CD8-positive, alpha-beta memory T cell (primary cell): ENCODE results near the gene QRICH2. TPM values are rescaled to one million over a fixed set of nuclear protein-coding genes. Genes with fewer than 3 reads are reported as not detected.
"Not testable (repeated sequence)": the region's sequence is repeated elsewhere in the genome, so short reads cannot be mapped to it uniquely, and the experiment has no call there.

Source experiments
- CTCF ChIA-PET: fragments of 350-600 bp; sonication (Branson Sonifier 250); formaldehyde crosslinking; loops from one replicate; lab custom pipeline; 2021; ENCODE audit warnings: antibody characterized with exemption; lab: Charles Lee
- POLR2A ChIA-PET: fragments of 350-600 bp; sonication (Branson Sonifier 250); formaldehyde crosslinking; loops from one replicate; lab custom pipeline; 2021; ENCODE audit warnings: antibody characterized with exemption; lab: Charles Lee
- DNase-seq, 5 donors: peaks; one replicate each; pipeline versions ENCODE4 v3.0.0 to v3.0.0-alpha.2; 2020 to 2022; ENCODE audit warnings: mixed read lengths in 1 of 5
- H3K27ac ChIP-seq: one replicate; pipeline ENCODE4 v1.7.0; 2013; ENCODE audit warnings: low read depth, mild to moderate bottlenecking, low read length, moderate library complexity
- H3K27me3 ChIP-seq: 2 replicates; pipeline ENCODE4 v1.7.0; 2013; ENCODE audit warnings: low read length, mild to moderate bottlenecking; ENCODE audit not compliant: insufficient read depth, poor library complexity, severe bottlenecking
- H3K36me3 ChIP-seq: 2 replicates; pipeline ENCODE4 v1.7.0; 2013; ENCODE audit warnings: mild to moderate bottlenecking, low read length, moderate library complexity; ENCODE audit not compliant: insufficient read depth
- H3K4me1 ChIP-seq: 2 replicates; pipeline ENCODE4 v1.7.0; 2013; ENCODE audit warnings: mild to moderate bottlenecking, low read length, moderate library complexity; ENCODE audit not compliant: insufficient read depth
- H3K4me3 ChIP-seq: 2 replicates; pipeline ENCODE4 v1.7.0; 2013; ENCODE audit warnings: mild to moderate bottlenecking, low read length
- H3K9me3 ChIP-seq: 2 replicates; pipeline ENCODE4 v1.7.0; 2013; ENCODE audit warnings: mild to moderate bottlenecking, low read length
- H3K27ac Mint-ChIP-seq, 8 donors: one replicate each; pipeline ENCODE4 v1.8.0; 2020 to 2021; ENCODE audit warnings: mixed read lengths in 8 of 8, mild to moderate bottlenecking in 6 of 8, inconsistent platforms in 3 of 8, moderate library complexity in 3 of 8
- H3K27me3 Mint-ChIP-seq, 2 donors: one replicate each; pipeline ENCODE4 v1.8.0; 2020 to 2021; ENCODE audit warnings: mixed read lengths in 2 of 2, mild to moderate bottlenecking in 1 of 2, moderate library complexity in 1 of 2
- H3K36me3 Mint-ChIP-seq, 3 donors: one replicate each; pipeline ENCODE4 v1.8.0; 2020 to 2021; ENCODE audit warnings: mixed read lengths in 3 of 3, inconsistent platforms in 1 of 3, mild to moderate bottlenecking in 1 of 3
- H3K4me1 Mint-ChIP-seq, 3 donors: one replicate each; pipeline ENCODE4 v1.8.0; 2020 to 2021; ENCODE audit warnings: mixed read lengths in 3 of 3, inconsistent platforms in 1 of 3, mild to moderate bottlenecking in 1 of 3
- H3K4me3 Mint-ChIP-seq, 7 donors: one replicate each; pipeline ENCODE4 v1.8.0; 2020 to 2021; ENCODE audit warnings: mixed read lengths in 7 of 7, mild to moderate bottlenecking in 6 of 7, moderate library complexity in 4 of 7, inconsistent platforms in 2 of 7
- H3K9me3 Mint-ChIP-seq, 5 donors: one replicate each; pipeline ENCODE4 v1.8.0; 2020 to 2022; ENCODE audit warnings: mixed read lengths in 5 of 5, mild to moderate bottlenecking in 3 of 5, moderate library complexity in 2 of 5, inconsistent platforms in 1 of 5
- polyA plus RNA-seq: library from polyadenylated mRNA; unstranded; fragments of 300-500 nt; fragmentation: Illumina TruSeq; gene quantifications from one replicate; pipeline ENCODE4 v1.2.3, GENCODE V29; 2021
- total RNA-seq, 2 experiments: library from RNA; stranded (reverse); gene quantifications; one replicate each; pipeline ENCODE4 v1.2.3, GENCODE V29; 2021

QRICH2 gene
- total and polyA plus RNA-seq, 3 experiments from 2014 or later = 0.22 to 2.5 (median 2.4) TPM

DNA sequence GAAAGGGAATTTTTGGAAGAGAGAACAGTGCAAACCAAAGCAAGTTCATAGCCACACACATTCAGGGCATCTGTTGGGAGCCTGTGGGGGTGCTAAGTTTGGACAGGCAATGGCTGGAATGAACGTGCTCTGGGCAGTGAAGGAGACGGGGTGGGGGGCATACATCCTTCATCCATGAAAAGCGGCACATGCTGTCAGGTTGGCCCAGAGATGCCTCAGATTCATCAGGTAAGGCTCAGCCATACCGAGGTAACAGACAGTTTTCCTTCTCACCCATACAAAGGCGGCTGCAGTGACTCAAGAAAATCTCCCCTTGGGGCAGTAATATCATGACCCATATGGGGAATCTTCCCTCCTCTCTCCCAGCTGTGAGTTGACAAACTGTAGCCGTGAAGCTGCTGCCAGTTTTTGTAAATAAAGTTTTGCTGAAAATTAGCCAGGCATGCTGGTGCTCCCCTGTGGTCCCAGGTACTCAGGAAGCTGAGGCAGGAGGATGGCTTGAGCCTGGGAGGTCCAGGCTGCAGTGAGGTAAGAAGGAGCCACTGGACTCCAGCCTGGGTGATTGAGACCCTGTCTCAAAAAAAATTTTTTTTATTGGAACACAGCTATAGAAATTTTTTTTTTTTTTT lies 52.2 kb downstream of the QRICH2 start:
- H3K27ac ChIP-seq = no peak overlapping the region
- peaks cover 0 to 2% (median 0%) of the 10 kb centered on the region in 5 donors for H3K9me3 Mint-ChIP-seq
- peaks cover 39 to 49% (median 44%) of the 10 kb centered on the region in 3 donors for H3K4me1 Mint-ChIP-seq
- peaks cover 52% of the 10 kb centered on the region for H3K4me1 ChIP-seq
- H3K27me3 Mint-ChIP-seq = peaks cover 0 to 3% of the 10 kb centered on the region in 2 donors
- ChIA-PET CTCF (interaction anchor here (0.6 to 3.1 kb wide), 12 partner anchors 7 to 130 kb away, joined by 3 to 11 read pairs (median 5); no protein-coding TSS in a partner anchor), POLR2A (interaction anchor here (0.9 to 2.3 kb wide), 8 partner anchors 10 to 113 kb away, joined by 3 to 34 read pairs (median 4); partner anchors contain the start of genes RNF157 and UBALD2)
- H3K27me3 ChIP-seq = no peaks in the 10 kb centered on the region
- H3K36me3 ChIP-seq = no peaks in the 10 kb centered on the region
- H3K4me3 ChIP-seq = no peak overlapping the region
- peak overlapping the region; percentile 24 to 95 (median 88) for H3K27ac Mint-ChIP-seq
- no peaks in the 10 kb centered on the region for H3K9me3 ChIP-seq
- H3K4me3 Mint-ChIP-seq = peak overlapping the region in 6 of 7 donors; percentile 26 to 88 (median 67)
- no peak for DNase-seq
- peaks cover 0 to 3% (median 1%) of the 10 kb centered on the region in 3 donors for H3K36me3 Mint-ChIP-seq

DNA sequence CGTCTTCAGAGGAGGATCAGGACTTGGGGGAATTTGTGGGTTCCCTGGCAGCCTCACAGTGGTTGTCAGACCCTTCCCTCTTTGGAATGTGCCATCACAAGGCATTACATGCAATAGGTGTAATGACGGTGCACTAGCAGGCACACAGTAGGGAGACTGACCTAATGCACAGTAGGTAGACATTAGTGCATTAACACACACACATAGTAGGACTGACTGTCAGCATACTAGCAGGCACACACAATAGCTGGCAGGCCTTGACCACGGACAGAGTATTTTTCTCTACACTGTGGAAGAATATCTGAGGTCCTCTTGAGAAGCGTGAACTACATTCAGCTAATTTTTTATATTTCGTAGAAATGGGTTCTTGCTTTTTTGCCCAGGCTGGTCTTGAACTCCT lies 53.8 kb downstream of the QRICH2 start:
- H3K36me3 Mint-ChIP-seq = peaks cover 0 to 3% (median 1%) of the 10 kb centered on the region in 3 donors
- ChIA-PET CTCF (interaction anchor here (0.9 to 3.1 kb wide), 5 partner anchors 8 to 75 kb away, joined by 3 to 9 read pairs (median 3); no protein-coding TSS in a partner anchor), POLR2A (interaction anchor here (1.0 to 1.4 kb wide), 2 partner anchors 13 kb away, joined by 3 read pairs; no protein-coding TSS in a partner anchor)
- H3K27me3 Mint-ChIP-seq = peaks cover 0 to 3% of the 10 kb centered on the region in 2 donors
- Histone ChIP-seq H3K4me1 (peaks cover 52% of the 10 kb centered on the region), H3K27me3 (no peaks in the 10 kb centered on the region), H3K36me3 (no peaks in the 10 kb centered on the region), H3K4me3 (no peak overlapping the region), H3K27ac (no peak overlapping the region), H3K9me3 (no peaks in the 10 kb centered on the region)
- peaks cover 0 to 2% (median 0%) of the 10 kb centered on the region in 5 donors for H3K9me3 Mint-ChIP-seq
- peak overlapping the region in 5 of 8 donors; percentile 40 to 76 (median 51) for H3K27ac Mint-ChIP-seq
- peak overlapping the region in 2 of 7 donors; percentile 17 to 22 for H3K4me3 Mint-ChIP-seq
- no peak for DNase-seq
- H3K4me1 Mint-ChIP-seq = peaks cover 38 to 51% (median 42%) of the 10 kb centered on the region in 3 donors

DNA sequence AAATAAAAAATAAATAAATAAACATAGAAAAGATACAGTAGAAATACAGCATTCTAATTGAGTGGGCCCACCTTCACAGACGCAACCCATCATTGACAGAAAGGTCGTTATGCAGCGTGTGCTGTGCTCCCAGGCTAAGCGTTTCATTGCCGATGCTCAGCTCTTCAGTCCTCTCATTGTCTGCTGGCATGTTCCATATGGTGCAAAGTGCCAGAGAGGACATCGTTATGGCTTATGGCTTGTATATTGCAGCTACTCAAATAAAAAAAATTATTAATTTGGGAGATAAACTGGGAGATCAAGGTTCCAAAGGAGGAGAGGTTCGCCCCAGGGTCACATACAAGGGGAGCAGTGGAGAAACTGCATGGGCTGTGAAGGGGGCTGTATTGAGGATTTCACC lies 54.2 kb downstream of the QRICH2 start:
- POLR2A ChIA-PET = interaction anchor here (1.0 to 1.4 kb wide), 2 partner anchors 13 kb away, joined by 3 read pairs; no protein-coding TSS in a partner anchor
- CTCF ChIA-PET = interaction anchor here (1.6 to 1.9 kb wide), 2 partner anchors 9 to 74 kb away, joined by 3 to 6 read pairs; no protein-coding TSS in a partner anchor
- H3K27me3 Mint-ChIP-seq = peaks cover 0 to 3% of the 10 kb centered on the region in 2 donors
- peaks cover 38 to 51% (median 42%) of the 10 kb centered on the region in 3 donors for H3K4me1 Mint-ChIP-seq
- peak overlapping the region in 1 of 7 donors; percentile 44 for H3K4me3 Mint-ChIP-seq
- peaks cover 0 to 3% (median 1%) of the 10 kb centered on the region in 3 donors for H3K36me3 Mint-ChIP-seq
- H3K27ac Mint-ChIP-seq = peak overlapping the region in 4 of 8 donors; percentile 40 to 70 (median 48)
- no peaks in the 10 kb centered on the region for H3K27me3 ChIP-seq
- H3K36me3 ChIP-seq = no peaks in the 10 kb centered on the region
- peaks cover 0 to 2% (median 0%) of the 10 kb centered on the region in 5 donors for H3K9me3 Mint-ChIP-seq
- H3K27ac ChIP-seq = no peak overlapping the region
- no peak overlapping the region for H3K4me3 ChIP-seq
- peaks cover 52% of the 10 kb centered on the region for H3K4me1 ChIP-seq
- H3K9me3 ChIP-seq = no peaks in the 10 kb centered on the region
- DNase-seq = no peak

DNA sequence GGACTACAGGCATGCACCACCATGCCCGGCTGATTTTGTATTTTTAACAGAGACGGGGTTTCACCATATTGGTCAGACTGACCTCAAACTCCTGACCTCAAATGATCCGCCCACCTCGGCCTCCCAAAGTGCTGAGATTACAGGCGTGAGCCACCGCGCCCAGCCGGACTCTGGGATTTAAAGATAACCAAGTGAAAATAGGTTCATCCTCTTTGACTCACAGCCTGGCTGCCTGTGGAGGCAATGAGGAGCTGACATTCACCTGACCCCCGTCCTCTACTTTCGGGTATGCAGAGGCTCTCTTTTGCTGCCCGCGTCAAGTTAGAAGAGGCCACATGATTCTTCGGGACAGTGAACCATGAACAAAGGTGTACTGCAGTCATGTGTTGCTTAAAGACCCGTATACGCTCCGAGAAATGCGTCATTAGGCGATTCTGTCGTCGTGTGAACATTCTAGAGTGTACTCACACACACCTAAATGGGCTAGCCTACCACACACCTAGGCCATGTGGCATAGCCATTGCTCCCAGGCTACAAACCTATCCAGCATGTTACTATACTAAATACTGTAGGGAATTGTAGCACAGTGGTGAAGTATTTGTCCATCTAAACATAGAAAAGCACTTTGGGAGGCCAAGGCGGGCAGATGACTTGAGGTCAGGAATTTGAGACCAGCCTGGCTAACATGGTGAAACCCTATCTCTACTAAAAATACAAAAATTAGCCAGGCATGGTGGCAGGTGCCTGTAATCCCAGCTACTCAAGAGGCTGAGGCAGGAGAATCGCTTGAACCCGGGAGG lies 54.9 kb downstream of the QRICH2 start:
- Histone ChIP-seq H3K4me3 (peak overlapping the region; percentile 42), H3K27ac (peak overlapping the region; percentile 51), H3K4me1 (peaks cover 52% of the 10 kb centered on the region)
- ChIA-PET POLR2A (interaction anchor here (1.4 to 1.5 kb wide), 2 partner anchors 12 to 13 kb away, joined by 3 to 5 read pairs; no protein-coding TSS in a partner anchor), CTCF (interaction anchor here (1.6 kb wide), 1 partner anchor 74 kb away, joined by 3 read pairs; no protein-coding TSS in a partner anchor)
- H3K27me3 ChIP-seq, H3K27me3 Mint-ChIP-seq, H3K9me3 Mint-ChIP-seq, H3K36me3 ChIP-seq, DNase-seq, H3K9me3 ChIP-seq, H3K36me3 Mint-ChIP-seq: not testable (repeated sequence)
- Mint-ChIP-seq H3K27ac (peak overlapping the region; percentile 89 to 97 (median 94)), H3K4me1 (peaks cover 41 to 56% (median 46%) of the 10 kb centered on the region in 3 donors), H3K4me3 (peak overlapping the region; percentile 12 to 87 (median 77))

DNA sequence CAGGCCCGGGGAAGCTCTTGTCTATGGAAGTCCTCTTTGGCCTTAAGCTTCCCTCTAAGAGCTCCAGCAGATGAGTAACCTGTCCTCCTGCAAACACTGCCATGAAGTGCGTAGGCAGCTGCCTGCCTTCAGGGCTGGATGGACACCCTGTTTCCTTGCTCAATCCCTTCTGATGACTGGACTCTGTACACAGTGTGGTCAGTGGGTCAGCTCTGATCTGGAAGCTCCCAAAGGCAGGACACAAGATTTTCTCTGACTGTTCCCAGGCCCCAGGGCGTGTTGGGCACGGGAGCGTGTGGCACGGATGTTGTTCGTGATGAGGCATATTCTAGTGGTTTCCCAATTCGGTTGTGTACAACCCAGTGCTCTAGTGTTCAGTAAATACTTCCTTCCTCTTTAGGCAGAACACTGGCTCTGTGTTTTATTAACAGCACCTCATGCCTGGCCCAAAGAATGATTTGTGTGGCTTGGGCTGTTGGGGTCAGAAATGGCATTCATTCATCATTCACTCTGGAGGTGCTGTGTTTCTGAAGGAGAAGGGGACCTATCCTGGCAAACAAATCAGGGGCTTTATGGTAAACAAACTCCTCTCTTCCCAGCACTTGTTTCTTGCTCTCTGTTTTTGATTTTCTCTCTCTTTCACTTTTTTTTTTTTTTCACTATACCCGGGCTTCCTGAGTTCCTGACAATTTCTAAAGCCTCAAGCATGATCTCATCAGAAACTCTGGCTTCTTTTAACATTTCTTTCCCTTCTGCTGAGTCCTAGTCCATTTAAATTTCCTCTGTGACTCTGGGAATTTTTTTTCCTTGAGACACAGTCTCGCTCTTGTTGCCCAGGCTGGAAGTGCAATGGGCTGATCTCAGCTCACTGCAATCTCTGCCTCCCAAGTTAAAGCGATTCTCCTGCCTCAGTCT lies 55.8 kb downstream of the QRICH2 start:
- Mint-ChIP-seq H3K27ac (peak overlapping the region; percentile 89 to 97 (median 94)), H3K36me3 (peaks cover 0 to 3% (median 1%) of the 10 kb centered on the region in 3 donors), H3K9me3 (peaks cover 0 to 2% (median 0%) of the 10 kb centered on the region in 5 donors), H3K4me1 (peaks cover 42 to 61% (median 51%) of the 10 kb centered on the region in 3 donors), H3K27me3 (peaks cover 0 to 3% of the 10 kb centered on the region in 2 donors), H3K4me3 (peak overlapping the region; percentile 12 to 87 (median 77))
- peak in 1 of 5 donors; percentile 54 for DNase-seq
- CTCF ChIA-PET = interaction anchor here (0.6 to 1.9 kb wide), 4 partner anchors 12 to 72 kb away, joined by 3 to 7 read pairs (median 5); no protein-coding TSS in a partner anchor
- peak overlapping the region; percentile 42 for H3K4me3 ChIP-seq
- H3K4me1 ChIP-seq = peaks cover 52% of the 10 kb centered on the region
- H3K27ac ChIP-seq = no peak overlapping the region
- POLR2A ChIA-PET = interaction anchor here (0.7 to 2.0 kb wide), 6 partner anchors 11 to 107 kb away, joined by 3 to 11 read pairs (median 4); partner anchors contain the start of gene UBALD2
- no peaks in the 10 kb centered on the region for H3K27me3 ChIP-seq
- H3K36me3 ChIP-seq = no peaks in the 10 kb centered on the region
- no peaks in the 10 kb centered on the region for H3K9me3 ChIP-seq

DNA sequence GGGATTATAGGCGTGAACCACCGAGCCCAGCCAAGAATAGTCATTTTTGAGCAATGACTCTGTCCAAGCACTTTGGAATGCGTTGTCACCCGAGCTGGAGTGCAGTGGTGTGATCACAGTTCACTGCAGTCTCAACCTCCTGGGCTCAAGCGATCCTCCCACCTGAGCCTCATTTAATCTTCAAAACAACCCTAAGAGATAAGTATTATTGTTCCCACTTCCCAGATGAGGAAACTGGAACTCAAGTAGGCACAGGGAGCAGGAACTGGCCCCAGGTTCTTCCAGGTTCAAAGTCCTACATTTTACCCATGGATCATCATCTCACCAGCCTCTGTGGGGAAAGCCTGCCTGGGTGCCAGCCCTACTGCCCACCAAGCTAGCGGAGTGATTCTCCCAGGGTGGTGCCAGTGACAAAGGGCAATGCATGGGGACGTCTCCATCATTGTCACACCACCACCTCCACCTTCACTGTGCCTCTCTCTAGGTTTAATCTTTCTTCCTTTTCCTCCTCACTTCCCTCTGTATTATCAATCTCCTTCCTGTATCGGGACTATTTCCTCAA lies 56.5 kb downstream of the QRICH2 start:
- H3K27ac Mint-ChIP-seq = peak overlapping the region; percentile 89 to 97 (median 94)
- H3K27me3 Mint-ChIP-seq = peaks cover 0 to 3% of the 10 kb centered on the region in 2 donors
- peak overlapping the region; percentile 12 to 87 (median 77) for H3K4me3 Mint-ChIP-seq
- peak overlapping the region; percentile 42 for H3K4me3 ChIP-seq
- peak overlapping the region; percentile 2 for H3K27ac ChIP-seq
- ChIA-PET POLR2A (interaction anchor here (0.7 to 2.0 kb wide), 6 partner anchors 10 to 106 kb away, joined by 3 to 11 read pairs (median 4); partner anchors contain the start of gene UBALD2), CTCF (interaction anchor here (0.6 to 1.9 kb wide), 4 partner anchors 13 to 72 kb away, joined by 3 to 7 read pairs (median 5); no protein-coding TSS in a partner anchor)
- no peak for DNase-seq
- peaks cover 54% of the 10 kb centered on the region for H3K4me1 ChIP-seq
- no peaks in the 10 kb centered on the region for H3K36me3 ChIP-seq
- H3K9me3 ChIP-seq = no peaks in the 10 kb centered on the region
- H3K27me3 ChIP-seq = no peaks in the 10 kb centered on the region
- no peaks in the 10 kb centered on the region for H3K9me3 Mint-ChIP-seq
- H3K4me1 Mint-ChIP-seq = peaks cover 41 to 61% (median 50%) of the 10 kb centered on the region in 3 donors
- H3K36me3 Mint-ChIP-seq = no peaks in the 10 kb centered on the region
